Measurements from ENCODE around the gene MGAT4A.

MGAT4A gene

DNA sequence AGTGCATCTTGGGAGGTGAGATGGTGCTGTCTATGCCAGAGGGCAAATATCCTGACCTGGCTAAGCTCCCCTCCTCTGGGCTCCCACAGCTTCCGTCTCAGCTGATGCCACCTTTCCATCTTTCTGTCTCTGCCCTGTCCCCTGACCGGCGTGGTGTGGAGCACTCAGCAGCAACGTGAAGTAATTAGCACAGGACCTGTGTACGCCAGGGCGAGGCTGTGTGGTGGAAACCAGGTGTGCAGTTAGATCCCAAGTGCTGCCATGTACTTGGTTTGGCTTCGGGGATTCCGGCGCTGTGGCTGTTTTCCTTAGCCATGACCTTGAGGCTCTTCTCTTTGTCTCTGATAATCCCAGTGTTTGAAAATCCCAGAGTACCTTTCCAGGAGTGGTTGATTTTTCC lies 159.1 kb downstream of the MGAT4A start:
- in situ Hi-C loops (cut with HindIII; ENCODE audit: low pct_ligation_motif_present, low sequenced_read_pairs), result no loop called here
- Histone ChIP-seq H3K4me3 (ENCODE audit: low read depth, low read length) (no peak overlapping the region), H3K36me3 (replicated peaks) (peaks cover 2% of the 10 kb centered on the region), H3K27ac (no peak overlapping the region), H3K27me3 (replicated peaks) (no peaks in the 10 kb centered on the region)
- DNase-seq, result no peak
- TF ChIP-seq, protein P1, sequence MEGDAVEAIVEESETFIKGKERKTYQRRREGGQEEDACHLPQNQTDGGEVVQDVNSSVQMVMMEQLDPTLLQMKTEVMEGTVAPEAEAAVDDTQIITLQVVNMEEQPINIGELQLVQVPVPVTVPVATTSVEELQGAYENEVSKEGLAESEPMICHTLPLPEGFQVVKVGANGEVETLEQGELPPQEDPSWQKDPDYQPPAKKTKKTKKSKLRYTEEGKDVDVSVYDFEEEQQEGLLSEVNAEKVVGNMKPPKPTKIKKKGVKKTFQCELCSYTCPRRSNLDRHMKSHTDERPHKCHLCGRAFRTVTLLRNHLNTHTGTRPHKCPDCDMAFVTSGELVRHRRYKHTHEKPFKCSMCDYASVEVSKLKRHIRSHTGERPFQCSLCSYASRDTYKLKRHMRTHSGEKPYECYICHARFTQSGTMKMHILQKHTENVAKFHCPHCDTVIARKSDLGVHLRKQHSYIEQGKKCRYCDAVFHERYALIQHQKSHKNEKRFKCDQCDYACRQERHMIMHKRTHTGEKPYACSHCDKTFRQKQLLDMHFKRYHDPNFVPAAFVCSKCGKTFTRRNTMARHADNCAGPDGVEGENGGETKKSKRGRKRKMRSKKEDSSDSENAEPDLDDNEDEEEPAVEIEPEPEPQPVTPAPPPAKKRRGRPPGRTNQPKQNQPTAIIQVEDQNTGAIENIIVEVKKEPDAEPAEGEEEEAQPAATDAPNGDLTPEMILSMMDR (IDR thresholded peaks at IDR 0.05; ENCODE audit: low read depth, low read length, missing control alignments), result no peak

DNA sequence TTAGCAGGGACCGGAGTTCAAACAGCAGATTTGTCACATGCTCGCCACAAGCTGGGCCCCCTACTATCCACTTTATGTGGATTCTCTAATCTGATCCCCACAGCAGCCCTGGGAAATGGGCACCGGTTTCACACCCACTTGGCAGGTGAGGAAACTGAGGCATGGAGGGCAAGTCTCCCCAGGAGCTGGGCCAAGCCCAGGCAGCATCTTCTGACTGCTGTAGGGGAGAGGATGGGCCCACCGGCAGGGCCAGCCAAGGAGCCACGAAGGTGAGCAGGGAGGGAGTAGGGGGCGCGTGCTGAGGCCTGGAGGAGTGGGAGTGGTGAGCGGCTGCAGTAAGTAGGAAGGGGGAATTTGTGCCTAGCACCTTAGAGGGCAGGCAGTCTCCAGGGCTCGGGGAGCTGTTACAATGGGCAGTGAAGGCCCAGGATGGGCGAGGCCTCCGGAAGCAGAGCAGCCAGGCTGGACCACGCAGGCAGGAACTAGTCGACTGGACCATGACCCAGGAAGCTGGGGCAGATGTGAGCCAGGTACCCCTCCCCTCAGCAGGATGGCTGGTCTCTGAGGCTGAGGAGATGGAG lies 159.7 kb downstream of the MGAT4A start:
- DNase-seq, result no peak
- Histone ChIP-seq H3K4me3 (ENCODE audit: low read depth, low read length) (no peak overlapping the region), H3K36me3 (replicated peaks) (peaks cover 2% of the 10 kb centered on the region), H3K27ac (no peak overlapping the region), H3K27me3 (replicated peaks) (no peaks in the 10 kb centered on the region)
- TF ChIP-seq, protein P1 (IDR thresholded peaks at IDR 0.05; ENCODE audit: low read depth, low read length, missing control alignments), result no peak
- in situ Hi-C loops (cut with HindIII; ENCODE audit: low pct_ligation_motif_present, low sequenced_read_pairs), result no loop called here

- no peak for DNase-seq
- in situ Hi-C loops (cut with HindIII; ENCODE audit: low pct_ligation_motif_present, low sequenced_read_pairs), result no loop called here
- no peak overlapping the region for H3K4me3 ChIP-seq (ENCODE audit: low read depth, low read length)
- peaks cover 3% of the 10 kb centered on the region for H3K36me3 ChIP-seq (replicated peaks)
- H3K27me3 ChIP-seq (replicated peaks), result no peaks in the 10 kb centered on the region
- TF ChIP-seq, protein P1 (IDR thresholded peaks at IDR 0.05; ENCODE audit: low read depth, low read length, missing control alignments), result no peak
- H3K27ac ChIP-seq, result no peak overlapping the region
These were observed 160.6 kb downstream of the MGAT4A start for GRCh38 chr2:98570356-98570755.

- H3K36me3 ChIP-seq (replicated peaks), result peaks cover 5% of the 10 kb centered on the region
- DNase-seq, result no peak
- in situ Hi-C loops (cut with HindIII; ENCODE audit: low pct_ligation_motif_present, low sequenced_read_pairs), result no loop called here
These were observed 161.0 kb downstream of the MGAT4A start for GRCh38 chr2:98569915-98570314.

GRCh38 chr2:98569197-98569793 lies 161.6 kb downstream of the MGAT4A start:
- DNase-seq, result peak; percentile 11
- in situ Hi-C loops (cut with HindIII; ENCODE audit: low pct_ligation_motif_present, low sequenced_read_pairs), result no loop called here
- H3K27ac ChIP-seq, result no peak overlapping the region

More at GRCh38 chr2:98569915-98570314, 161.0 kb downstream of the MGAT4A start:
- no peaks in the 10 kb centered on the region for H3K27me3 ChIP-seq (replicated peaks)
- no peak overlapping the region for H3K27ac ChIP-seq
- TF ChIP-seq, protein P1 (IDR thresholded peaks at IDR 0.05; ENCODE audit: low read depth, low read length, missing control alignments), result no peak
- no peak overlapping the region for H3K4me3 ChIP-seq (ENCODE audit: low read depth, low read length)

More at GRCh38 chr2:98569197-98569793, 161.6 kb downstream of the MGAT4A start:
- Histone ChIP-seq H3K27me3 (replicated peaks) (no peaks in the 10 kb centered on the region), H3K4me3 (ENCODE audit: low read depth, low read length) (no peak overlapping the region), H3K36me3 (replicated peaks) (peaks cover 5% of the 10 kb centered on the region)
- TF ChIP-seq, protein P1 (IDR thresholded peaks at IDR 0.05; ENCODE audit: low read depth, low read length, missing control alignments), result peak; percentile 88
